GM19239 (cell line): Measurements from ENCODE around the gene PCDH18.
"Not testable (repeated sequence)": the region's sequence is repeated elsewhere in the genome, so short reads cannot be mapped to it uniquely, and the experiment has no call there.

Experiments
- DNase-seq: peaks from one replicate; pipeline ENCODE4 v3.0.0; 2011; ENCODE audit warnings: low spot score; ENCODE audit not compliant: insufficient read length
- FAIRE-seq: peaks from 2 replicates; lab custom pipeline; 2011; peaks lifted over from hg19 to GRCh38; lab: Jason Lieb, UNC

The PCDH18 gene

DNA sequence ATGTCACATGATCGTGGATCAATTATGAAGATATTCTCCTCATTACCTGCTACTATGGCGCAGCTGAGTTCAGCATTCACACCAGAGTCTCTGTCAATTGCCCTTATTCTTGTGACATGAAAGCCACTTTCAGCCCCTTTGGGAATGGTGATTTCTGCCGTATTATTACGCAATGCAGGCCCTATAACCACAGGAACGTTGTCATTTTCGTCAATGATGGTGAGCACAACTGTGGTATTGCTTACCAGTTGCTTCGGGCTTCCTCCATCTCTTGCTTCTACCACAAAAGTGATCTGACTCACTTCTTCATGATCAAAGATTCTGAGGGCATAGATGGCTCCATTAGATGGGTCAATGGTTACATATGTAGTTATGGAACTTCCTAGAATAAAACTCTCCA is 2.1 kb downstream of the PCDH18 start:
- DNase-seq (no peak), FAIRE-seq (no peak)

DNA sequence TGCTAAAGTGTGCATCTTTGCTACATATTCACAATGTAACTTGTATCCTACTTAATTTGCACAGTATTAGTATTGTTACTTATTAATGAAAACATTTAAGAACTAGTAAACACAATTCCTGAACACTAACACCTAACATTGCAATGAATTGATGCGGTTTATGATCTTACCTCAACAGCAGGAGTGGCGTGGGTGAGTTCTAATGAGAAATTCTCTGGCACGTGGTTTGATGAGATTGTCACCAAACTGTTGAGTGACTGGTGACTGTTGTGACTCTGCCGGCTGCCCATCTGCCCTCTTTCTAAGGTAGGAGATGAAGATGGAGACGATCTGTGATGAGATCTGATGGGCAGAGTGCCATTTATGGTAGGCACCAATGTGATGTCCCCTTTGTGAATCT is 2.9 kb downstream of the PCDH18 start:
- FAIRE-seq = no peak
- no peak for DNase-seq

DNA sequence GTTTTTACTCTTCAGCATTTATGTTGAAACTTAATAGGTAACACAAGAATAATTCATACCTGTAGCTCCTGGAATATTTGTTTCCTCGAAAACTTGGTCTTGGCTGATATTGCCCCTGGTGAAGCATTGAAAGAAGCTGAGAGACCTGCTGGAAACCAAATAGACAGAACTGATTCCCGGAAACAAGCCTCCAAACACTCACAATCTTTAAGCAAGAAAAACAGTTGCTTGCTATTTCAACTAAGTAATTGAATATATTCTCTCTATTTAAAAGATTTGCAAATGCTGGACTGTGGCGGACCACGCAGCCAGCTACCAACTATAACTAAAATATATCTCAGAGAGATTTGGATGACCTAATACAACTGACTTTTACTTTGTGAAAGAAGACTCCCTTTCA is 3.6 kb downstream of the PCDH18 start:
- FAIRE-seq (no peak), DNase-seq (no peak)

DNA sequence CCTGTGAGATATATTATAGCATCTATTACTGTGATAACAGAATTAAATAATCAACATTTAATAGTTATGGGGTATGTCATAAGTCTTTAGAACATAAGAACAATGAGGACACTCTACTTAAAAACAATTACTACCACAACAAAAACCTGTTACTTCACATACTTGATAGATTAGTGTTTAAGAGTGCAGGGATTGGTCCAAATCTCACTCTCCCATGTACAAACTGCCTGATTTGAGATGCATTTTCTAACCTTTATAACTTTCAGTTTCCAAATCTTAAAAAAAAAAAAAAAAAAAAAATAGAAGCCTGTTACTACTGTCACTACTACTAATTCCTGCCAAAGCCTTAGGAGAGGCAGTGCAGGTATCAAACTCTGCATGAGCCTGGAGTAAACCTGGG is 5.6 kb downstream of the PCDH18 start:
- DNase-seq = no peak
- no peak for FAIRE-seq

DNA sequence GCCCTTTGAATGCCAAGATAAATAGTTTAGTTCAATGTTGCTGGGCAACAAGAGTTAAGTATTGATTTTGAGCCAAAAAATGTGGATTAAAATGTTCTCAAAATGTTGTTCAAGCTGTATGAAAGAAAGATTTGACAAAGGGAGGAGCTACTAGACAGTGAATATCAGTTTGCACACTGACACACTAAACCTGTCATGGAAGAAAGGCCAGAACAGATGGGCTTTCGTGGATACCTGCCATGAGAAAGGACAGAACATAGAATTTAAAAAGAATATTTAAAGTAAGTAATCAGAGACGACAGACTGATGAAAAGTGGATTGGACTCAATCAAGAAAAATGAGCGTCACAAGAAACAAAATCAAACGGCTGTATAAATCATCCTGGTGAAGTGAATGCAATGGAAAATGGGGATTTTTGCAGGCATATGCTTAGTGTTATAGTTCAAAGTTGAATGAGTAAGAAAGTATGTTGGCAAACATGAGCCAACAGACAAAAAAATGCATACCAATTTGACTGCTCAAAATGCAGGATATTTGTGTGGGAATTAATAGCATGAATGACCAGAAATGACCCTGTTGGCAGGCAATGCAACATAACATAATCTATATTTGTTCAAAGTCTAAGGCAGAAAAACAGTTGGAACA is 7.4 kb downstream of the PCDH18 start:
- DNase-seq (no peak), FAIRE-seq (no peak)

DNA sequence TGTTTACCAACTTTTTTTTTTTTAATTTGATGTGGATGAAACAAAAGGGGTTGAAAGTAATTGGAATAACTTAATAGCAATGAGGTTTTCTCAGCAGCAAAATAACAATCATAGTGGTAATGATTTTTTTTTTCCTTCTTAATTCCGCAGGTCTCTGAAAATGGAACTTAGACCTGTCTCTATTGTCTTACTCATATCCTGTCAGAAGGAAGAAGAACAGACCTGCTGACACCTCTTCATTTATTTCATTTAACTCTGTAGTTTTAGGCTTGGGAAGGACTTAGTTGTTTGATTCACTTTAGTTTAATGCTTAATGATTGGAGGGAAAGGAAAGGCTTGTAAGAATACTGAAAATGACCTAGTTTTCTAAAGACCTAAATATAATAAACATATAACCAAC is 9.0 kb downstream of the PCDH18 start:
- DNase-seq = no peak
- FAIRE-seq = no peak

DNA sequence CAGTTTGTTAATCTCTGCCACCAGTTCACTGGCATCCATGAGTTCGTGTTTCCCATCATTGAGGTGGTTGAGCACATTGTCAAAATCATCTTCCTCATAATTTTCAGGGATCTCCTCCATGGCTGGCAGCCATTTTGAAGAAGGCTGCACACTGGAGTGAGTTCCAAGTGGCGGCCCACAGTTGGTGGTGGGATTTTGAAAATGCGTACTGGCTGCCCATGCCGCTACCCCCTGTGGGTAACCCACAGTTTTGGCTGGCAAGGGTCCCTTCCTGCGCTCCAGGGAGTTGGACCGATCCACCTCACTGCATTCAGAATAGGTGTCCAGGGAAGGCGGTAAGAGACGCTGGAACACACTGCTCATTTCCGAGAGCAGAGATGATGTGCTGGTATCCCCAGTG is 11.2 kb downstream of the PCDH18 start:
- FAIRE-seq = no peak
- no peak for DNase-seq

DNA sequence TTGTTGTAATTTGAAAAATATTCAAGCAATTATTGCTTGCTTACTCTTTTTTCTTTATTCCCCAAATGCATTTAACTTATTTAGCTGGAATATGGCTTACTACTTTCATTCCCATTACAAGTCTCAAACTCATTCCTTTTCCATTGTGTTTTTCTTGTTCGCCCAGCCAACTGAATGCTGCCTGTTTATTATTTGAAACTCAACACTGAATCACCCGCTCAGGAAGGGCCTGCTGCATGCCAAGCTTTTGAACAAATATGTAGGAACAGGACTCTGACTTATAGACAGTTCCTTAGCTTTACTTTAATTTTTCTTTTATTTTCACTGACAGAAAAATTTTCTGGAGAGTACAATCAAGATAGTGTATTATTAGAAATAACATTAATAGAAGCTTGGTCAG is 12.9 kb downstream of the PCDH18 start:
- no peak for FAIRE-seq
- no peak for DNase-seq

DNA sequence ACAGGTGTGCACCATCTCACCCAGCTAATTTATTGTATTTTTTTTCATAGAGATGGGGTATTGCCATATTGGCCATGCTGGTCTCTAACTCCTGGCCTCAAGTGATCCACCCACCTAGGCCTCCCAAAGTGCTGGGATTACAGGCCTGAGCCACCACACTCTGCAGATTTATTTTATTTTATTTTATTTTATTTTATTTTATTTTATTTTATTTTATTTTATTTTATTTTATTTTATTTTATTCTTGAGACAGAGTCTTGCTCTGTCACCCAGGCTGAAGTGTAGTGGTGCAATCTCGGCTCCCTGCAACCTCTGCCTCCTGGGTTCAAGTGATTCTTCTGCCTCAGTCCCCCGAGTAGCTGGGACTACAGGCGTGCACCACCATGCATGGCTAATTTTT is 15.0 kb downstream of the PCDH18 start:
- FAIRE-seq, DNase-seq: not testable (repeated sequence)

DNA sequence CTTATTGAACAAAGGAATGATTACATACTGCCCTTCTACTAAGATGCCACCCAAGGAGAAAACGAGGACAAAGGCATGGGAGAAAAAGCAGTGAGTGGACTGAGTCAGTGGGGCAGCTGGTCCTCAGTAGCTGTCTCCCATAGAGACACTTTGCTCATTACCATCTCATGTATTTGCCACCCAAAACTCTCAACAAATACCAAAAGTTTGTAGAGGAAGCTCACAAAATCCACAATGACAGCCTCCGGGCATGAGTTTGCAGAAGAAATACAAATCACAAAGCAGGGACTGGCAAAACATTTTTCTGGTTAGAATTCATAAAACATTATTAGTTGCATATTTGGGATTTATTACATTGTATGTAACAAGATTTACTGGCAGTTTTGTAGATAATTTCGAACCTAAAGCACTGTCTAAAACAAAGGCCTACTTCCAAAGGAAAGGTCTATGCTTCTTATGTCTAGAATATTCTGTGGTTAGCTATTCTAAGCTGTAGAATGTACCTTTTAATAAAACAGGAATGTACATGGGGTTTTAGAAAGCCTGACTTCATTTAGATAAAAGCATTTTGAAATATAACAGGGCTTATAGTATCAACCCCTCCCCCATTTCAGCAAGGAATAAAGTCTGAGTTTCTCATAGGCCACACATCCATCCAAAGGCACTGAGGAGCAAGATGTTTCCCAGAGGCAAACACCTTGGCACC is 17.7 kb downstream of the PCDH18 start:
- FAIRE-seq = no peak

DNA sequence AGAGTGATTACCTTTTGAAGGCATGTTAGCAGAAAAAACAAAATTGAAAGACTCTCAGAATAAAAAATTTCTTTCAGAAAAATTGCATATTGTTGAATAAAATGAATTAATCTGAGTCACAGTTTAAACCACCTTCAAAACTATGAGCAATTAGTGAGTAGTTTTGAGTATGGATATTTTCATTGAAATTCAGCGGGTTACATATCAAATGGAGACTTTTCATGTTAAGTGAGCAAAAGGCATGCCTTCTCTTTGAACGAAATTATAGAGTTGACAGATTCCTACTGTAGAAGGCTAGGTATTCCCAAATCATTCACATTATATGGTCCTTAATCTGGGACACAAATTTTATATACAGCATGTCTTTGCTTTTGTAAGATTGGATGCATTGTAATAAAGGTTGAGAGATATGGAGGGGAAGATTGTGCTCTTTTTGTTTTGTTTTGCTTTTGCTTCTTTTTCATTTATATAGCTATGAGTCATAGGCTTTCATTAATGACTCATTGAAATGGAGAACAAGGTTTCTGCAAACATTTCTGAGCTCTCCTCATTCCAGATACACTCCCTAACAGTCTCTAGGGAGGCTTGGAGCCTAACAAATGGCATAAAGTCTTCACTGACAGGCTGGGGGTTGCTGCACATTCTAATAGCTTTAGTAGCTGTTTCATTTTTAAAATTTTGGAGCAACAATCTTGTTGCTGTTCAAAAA is 21.6 kb downstream of the PCDH18 start:
- DNase-seq (no peak), FAIRE-seq (no peak)

More for the DNA sequence above, 17.7 kb downstream of the PCDH18 start:
- no peak for DNase-seq

DNA sequence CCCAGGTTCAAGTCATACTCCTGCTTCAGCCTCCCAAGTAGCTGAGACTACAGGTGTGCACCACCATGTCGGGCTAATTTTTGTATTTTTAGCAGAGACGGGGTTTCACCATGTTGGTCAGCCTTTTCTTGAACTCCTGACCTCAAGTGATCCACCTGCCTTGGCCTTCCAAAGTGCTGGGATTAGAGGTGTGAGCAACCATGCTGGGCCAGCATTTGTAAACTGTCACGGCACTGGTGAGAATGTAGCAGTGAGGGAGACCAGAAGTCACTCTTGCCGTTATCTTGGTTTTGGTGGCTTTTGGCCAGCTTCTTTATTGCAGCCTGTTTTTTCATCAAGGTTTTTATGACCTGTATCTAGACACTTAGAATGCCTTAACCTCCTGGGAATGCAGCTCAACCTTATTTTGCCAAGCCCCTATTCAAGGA is 22.4 kb downstream of the PCDH18 start:
- FAIRE-seq = no peak
- no peak for DNase-seq

DNA sequence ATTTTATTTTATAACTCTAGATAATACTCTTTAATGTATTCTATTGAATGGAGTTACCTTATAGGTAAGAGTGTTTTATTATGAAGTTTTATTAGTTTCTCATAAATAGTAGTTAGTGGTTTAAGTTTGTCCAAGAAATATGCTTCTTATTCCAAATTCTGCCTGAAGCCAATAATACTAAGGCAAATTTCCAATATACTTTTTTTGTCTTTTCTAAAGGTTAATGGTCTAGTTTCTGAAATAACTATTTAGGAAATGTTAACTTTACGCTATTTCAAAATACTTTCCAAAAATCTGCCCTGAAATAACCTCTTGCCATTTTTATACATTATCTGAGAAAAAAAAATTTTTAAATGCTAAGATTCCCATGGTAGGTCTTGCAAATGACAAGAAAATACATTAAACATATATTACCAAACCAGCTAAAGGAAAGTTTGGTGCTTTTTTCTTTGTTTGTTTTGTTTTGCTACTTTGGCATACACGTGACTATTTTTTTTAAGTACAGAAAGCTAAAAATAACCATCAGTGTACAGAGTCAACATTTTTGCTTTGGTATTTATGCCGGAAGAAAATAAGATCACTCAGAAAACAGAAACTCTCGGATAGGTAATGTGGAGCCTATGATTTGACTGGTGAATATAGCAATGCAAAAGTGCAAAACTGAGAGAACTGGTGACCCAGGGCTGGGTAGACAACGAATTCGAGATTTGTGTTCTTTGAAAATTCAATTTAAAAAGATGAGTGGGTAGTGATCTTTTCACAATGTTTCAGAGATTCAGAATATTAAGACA is 29.8 kb downstream of the PCDH18 start:
- FAIRE-seq (no peak), DNase-seq (no peak)

DNA sequence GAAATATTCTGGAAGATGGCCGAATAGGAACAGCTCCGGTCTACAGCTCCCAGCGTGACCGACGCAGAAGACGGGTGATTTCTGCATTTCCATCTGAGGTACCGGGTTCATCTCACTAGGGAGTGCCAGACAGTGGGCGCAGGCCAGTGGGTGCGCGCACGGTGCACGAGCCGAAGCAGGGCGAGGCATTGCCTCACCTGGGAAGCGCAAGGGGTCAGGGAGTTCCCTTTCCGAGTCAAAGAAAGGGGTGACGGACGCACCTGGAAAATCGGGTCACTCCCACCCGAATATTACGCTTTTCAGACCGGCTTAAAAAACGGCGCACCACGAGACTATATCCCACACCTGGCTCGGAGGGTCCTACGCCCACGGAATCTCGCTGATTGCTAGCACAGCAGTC is 36.0 kb downstream of the PCDH18 start:
- not testable (repeated sequence) for DNase-seq, FAIRE-seq

DNA sequence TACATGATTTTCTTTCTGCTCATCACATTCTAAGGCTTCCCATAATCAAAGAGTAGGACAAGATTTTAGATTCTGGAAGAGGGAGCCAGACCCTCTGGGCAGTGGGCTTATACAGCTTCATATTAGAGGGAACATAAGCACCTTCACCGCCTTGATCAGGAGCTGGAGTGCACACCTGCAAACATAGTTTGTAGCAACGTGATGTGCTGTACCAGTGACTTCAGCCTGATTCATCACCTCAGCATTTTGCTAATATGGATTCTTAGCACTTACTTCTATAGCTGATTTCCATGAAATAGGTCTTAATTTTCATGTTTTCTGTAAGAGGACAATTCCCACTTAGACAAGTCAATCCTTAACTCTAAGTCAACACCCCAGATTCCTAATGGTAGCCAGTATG is 36.7 kb downstream of the PCDH18 start:
- FAIRE-seq (no peak), DNase-seq (no peak)

DNA sequence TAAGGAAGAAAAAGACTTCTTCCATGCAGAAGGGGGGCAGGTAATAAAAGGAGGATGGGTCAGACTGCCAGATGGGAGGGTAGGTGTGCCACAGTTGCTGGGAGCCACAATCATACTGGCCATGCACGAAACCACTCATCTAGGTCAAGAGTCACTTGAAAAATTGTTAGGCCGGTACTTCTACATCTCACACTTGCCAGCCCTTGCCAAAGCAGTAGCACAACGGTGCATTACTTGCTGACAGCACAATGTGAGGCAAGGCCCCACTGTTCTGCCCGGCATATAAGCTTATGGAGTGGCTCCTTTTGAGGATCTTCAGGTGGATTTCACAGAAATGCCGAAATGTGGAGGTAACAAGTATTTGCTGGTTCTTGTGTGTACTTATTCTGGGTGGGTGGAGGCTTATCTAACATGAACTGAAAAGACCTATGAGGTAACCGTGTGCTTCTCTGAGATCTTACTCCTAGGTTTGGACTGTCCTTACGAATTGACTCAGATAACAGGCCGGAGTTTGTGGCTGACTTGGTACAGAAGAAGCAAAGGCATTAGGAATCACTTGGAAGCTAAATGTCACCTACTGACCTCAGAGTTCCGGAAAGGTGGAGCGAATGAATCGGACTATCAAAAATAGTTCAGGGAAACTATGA is 48.9 kb downstream of the PCDH18 start:
- DNase-seq, FAIRE-seq: not testable (repeated sequence)

DNA sequence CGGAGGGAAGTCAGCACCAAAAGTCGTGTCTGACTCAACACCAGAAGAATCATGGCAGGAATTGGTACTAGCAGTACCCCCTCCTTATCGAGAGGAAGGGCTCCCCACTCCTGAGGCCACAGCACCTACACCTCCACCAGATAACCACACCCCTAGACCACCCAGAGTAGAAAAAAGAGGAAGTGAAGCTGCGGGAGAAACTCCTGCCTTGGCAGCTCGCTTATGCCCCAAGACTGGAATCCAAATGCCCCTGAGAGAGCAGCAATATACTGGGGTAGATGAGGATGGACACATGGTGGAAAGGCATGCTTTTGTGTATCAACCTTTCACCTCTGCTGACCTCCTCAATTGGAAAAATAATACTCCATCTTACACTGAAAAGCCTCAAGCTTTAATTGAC is 52.6 kb downstream of the PCDH18 start:
- DNase-seq, FAIRE-seq: not testable (repeated sequence)

DNA sequence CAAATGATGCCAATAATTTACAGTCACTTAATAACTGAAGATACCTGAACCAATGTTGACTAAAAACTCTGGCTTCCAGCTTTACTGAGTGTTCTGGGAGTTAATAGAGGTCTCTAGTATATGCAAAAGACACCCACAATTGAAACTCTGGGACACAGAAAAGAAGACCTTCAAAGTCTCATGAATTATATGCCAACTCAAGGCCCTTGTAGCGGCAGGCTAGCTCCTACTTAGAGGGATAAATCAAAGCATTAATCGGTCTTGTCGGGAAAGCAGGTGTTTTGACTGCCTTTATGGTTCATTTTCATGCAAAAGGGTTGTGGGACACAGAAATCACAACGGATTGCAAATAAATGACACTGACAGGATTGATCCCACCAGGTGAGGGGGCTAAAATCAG is 55.9 kb downstream of the PCDH18 start:
- FAIRE-seq (no peak), DNase-seq (no peak)

DNA sequence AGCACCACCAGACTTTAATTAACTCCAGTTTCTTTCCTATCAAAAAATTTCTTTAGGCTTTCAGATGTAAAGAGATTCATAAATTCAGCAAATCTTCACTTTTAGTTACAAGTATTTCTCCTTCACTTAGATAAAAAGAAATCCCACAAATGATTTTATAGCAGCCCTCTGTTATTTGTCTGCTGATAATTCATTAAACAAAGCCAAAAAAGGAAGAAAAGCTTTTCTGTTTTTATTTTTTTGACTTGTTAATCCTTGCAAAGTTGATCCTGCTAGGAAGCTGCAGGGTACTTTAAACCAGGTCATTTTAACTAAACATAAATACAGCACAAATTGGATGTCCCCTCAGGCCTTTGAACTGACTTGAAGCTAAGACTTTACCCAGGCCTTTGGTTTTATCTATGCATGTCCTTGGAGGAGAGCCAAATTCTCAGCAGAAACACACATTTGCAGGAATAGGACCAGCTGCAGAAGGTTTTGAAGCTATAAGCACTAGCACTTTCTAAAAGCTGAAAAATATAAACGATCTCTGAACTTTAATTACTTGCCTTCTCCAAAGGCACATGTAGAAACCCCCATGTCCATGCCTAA is 57.5 kb downstream of the PCDH18 start:
- FAIRE-seq (no peak), DNase-seq (no peak)

DNA sequence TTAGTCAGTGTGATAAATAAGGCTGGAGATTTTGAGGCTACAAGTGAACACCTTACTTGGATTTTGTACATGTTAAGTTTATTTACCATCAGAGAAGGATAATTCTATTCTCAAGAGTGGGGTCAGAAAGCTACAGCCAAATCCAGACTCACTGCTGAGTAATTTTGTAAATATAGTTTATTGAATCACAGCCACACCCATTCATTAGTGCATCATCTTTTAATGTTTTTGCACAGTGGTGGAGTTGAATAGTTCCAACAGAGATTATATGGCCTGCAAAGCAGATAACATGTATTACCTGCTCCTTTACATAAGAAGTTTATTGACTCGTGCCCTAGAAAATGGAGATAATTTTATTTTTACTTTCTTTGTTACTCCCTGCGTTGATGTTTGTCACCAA is 60.4 kb downstream of the PCDH18 start:
- DNase-seq = no peak
- no peak for FAIRE-seq
